Endothelial cell of umbilical vein (primary cell): ENCODE results near the gene FAM114A1.

Source experiments
- CTCF ChIP-seq, 2 donors: IDR thresholded peaks; 1 replicate in 1 of 2; 2 replicates in 1 of 2; pipeline ENCODE4 v1.5.1; 2011; ENCODE audit warnings: low read length in 2 of 2, mild to moderate bottlenecking in 2 of 2, moderate library complexity in 2 of 2, control low read depth in 1 of 2, inconsistent platforms in 1 of 2, low read depth in 1 of 2; ENCODE audit not compliant: insufficient read depth in 1 of 2; ENCODE audit errors: extremely low read depth in 1 of 2
- EZH2 ChIP-seq: IDR thresholded peaks from 2 replicates; pipeline ENCODE4 v1.6.1; 2012; ENCODE audit warnings: borderline replicate concordance, low read depth, mild to moderate bottlenecking, moderate library complexity, low read length, inconsistent platforms; ENCODE audit not compliant: severe bottlenecking
- FOS ChIP-seq: IDR thresholded peaks from 2 replicates; pipeline ENCODE4 v1.6.1; 2011; ENCODE audit warnings: mild to moderate bottlenecking, low read length, moderate library complexity, borderline replicate concordance; ENCODE audit not compliant: insufficient read depth
- GATA2 ChIP-seq: IDR thresholded peaks from 2 replicates; pipeline ENCODE4 v1.7.0; 2011; ENCODE audit warnings: low read depth, mild to moderate bottlenecking, moderate library complexity, mixed read lengths, low read length; ENCODE audit not compliant: insufficient read length, insufficient read depth
- JUN ChIP-seq: IDR thresholded peaks from 2 replicates; pipeline ENCODE4 v1.6.1; 2011; ENCODE audit warnings: borderline replicate concordance, low read depth; ENCODE audit not compliant: insufficient read length, insufficient read depth
- MAX ChIP-seq: IDR thresholded peaks from 2 replicates; pipeline ENCODE4 v1.6.1; 2011; ENCODE audit not compliant: insufficient read depth, insufficient read length
- MYC ChIP-seq: IDR thresholded peaks from one replicate; pipeline ENCODE4 v1.6.1; 2011; ENCODE audit warnings: mild to moderate bottlenecking, low read depth, low read length
- POLR2A ChIP-seq: IDR thresholded peaks from 2 replicates; pipeline ENCODE4 v1.6.1; 2012; ENCODE audit warnings: low read depth, mild to moderate bottlenecking, control low read depth, low read length
- POLR2AphosphoS5 ChIP-seq: IDR thresholded peaks from 2 replicates; pipeline ENCODE4 v1.6.1; 2012; ENCODE audit warnings: low read depth, mild to moderate bottlenecking, control low read depth, low read length, moderate library complexity; ENCODE audit not compliant: insufficient read depth

DNA sequence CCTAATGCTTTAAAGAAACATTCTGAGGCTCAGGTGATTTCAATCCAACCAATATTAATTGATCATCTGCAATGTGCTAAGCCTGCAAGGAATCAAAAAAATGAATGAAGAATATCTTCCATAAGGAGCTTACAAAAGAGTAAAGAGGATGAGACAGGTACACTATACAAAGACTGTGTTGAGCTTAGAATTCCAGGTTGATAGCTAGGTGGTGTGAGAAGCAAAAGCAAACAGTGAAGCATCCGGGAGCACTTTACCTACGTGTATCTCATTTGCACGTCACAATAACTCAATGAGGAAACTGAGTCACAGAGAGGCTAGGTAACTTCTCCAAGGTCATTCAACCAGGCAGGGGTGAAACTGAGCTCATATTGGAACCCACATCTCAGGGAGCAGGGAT is 37.1 kb downstream of the FAM114A1 start:
- TF ChIP-seq CTCF (IDR thresholded peaks at IDR 0.05; ENCODE audit: extremely low read depth in 1 of 2, insufficient read depth in 1 of 2, low read depth in 1 of 2, low read length in 2 of 2) (no peak), POLR2A (no peak), EZH2 (no peak), POLR2AphosphoS5 (no peak), FOS (no peak), MAX (no peak), JUN (no peak), GATA2 (no peak), MYC (no peak)
